Astrocyte (in vitro differentiated cells and primary cell): Measurements from ENCODE around the gene ALAD.

Experiments
- EZH2 ChIP-seq: IDR thresholded peaks from 2 replicates; pipeline ENCODE4 v1.6.1; 2012; ENCODE audit warnings: mild to moderate bottlenecking, low read length, inconsistent platforms; ENCODE audit not compliant: insufficient read depth
- TF ChIP-seq, protein P1 (sequence below): IDR thresholded peaks from 2 replicates; pipeline ENCODE4 v1.5.1; 2011; ENCODE audit warnings: low read depth, mild to moderate bottlenecking, inconsistent platforms, low read length, moderate library complexity; ENCODE audit not compliant: insufficient read depth

GRCh38 chr9:113350937-113351336 lies 50.1 kb downstream of the ALAD start:
- TF ChIP-seq, protein P1, sequence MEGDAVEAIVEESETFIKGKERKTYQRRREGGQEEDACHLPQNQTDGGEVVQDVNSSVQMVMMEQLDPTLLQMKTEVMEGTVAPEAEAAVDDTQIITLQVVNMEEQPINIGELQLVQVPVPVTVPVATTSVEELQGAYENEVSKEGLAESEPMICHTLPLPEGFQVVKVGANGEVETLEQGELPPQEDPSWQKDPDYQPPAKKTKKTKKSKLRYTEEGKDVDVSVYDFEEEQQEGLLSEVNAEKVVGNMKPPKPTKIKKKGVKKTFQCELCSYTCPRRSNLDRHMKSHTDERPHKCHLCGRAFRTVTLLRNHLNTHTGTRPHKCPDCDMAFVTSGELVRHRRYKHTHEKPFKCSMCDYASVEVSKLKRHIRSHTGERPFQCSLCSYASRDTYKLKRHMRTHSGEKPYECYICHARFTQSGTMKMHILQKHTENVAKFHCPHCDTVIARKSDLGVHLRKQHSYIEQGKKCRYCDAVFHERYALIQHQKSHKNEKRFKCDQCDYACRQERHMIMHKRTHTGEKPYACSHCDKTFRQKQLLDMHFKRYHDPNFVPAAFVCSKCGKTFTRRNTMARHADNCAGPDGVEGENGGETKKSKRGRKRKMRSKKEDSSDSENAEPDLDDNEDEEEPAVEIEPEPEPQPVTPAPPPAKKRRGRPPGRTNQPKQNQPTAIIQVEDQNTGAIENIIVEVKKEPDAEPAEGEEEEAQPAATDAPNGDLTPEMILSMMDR, result no peak
- TF ChIP-seq EZH2, result no peak
